ENCODE results near the gene GNPTG.

Gene GNPTG

GRCh38 chr16:1401061-1401757, 49.5 kb downstream of the GNPTG start:
- no peak for DNase-seq

GRCh38 chr16:1401758-1402154, 50.0 kb downstream of the GNPTG start:
- no peak for DNase-seq

- DNase-seq = no peak
Measured at GRCh38 chr16:1403036-1403435, 51.3 kb downstream of the GNPTG start.

GRCh38 chr16:1403733-1404132, 52.0 kb downstream of the GNPTG start:
- no peak for DNase-seq

GRCh38 chr16:1407753-1408152, 56.0 kb downstream of the GNPTG start:
- no peak for DNase-seq

GRCh38 chr16:1408171-1408837, 56.6 kb downstream of the GNPTG start:
- DNase-seq = peak; percentile 85

GRCh38 chr16:1412847-1413246, 61.1 kb downstream of the GNPTG start:
- no peak for DNase-seq

Data from NCI-H2171 treated with DMSO at 0.1 percent for 48 hours (cell line).